ENCODE measurements around the gene GABBR2. TPM values are rescaled to one million over a fixed set of nuclear protein-coding genes. Genes with fewer than 3 reads are reported as not detected.

The GABBR2 gene
- total and polyA plus RNA-seq, 9 of the 15 experiments (the other 6 are each of a cell fraction or from before 2014, with no cell fraction given) = 0.15 to 1.9 (median 0.32) TPM

DNA sequence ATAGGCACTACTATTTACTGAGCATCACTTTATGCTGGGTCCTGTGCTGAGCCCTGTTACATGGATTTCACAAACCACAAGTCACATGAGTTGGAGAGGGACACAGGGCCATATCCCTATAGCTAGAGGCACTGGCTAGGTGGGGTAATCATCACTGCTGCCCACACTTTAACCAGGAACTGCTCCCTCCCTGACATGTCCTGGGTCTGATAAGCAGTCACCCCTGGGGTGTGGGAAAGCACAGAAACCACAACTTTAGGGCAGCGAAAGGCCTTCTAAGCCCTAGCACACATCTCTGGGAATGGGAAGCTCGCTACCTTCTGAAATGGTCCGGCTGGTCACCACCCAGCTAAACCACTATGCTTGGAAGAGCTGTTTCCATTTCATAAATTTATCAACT lies 468.3 kb downstream of the GABBR2 start:
- intact Hi-C loops (cut with micrococcal nuclease) (loop anchor here (1.0 to 2.0 kb wide), 2 partner anchors 15 to 16 kb away; no protein-coding TSS in a partner anchor), in situ Hi-C loops (cut with MboI) (no loop called here)
- 3% methylated on average over 3 of the region's 3 CpGs for WGBS (ENCODE audit: insufficient coverage, low coverage, missing lambda C conversion rate)
- no peaks in the 10 kb centered on the region; the same call in 2 of the 3 replicates for H3K79me2 ChIP-seq (ENCODE audit: control insufficient read depth, insufficient read depth, low read length)
- no peak overlapping the region for H3K4me3 ChIP-seq
- ATAC-seq = peak; percentile 84
- BruUV-seq (replicated peaks) = no TSS peak
- H2AFZ ChIP-seq (ENCODE audit: low read depth, low read length) = peak overlapping the region; percentile 1
- peak; percentile 48 to 89 (median 66) for DNase-seq (ENCODE audit: extremely low read depth in 1 of 4, low spot score in 3 of 4)
- H3K27me3 ChIP-seq (ENCODE audit: control insufficient read depth in 2 of 2, insufficient read depth in 2 of 2, low read length in 2 of 2) = no peaks in the 10 kb centered on the region
- ChIA-PET POLR2A (interaction anchor here (3.2 to 5.2 kb wide), 2 partner anchors 11 to 16 kb away, joined by 18 to 21 read pairs; partner anchors contain the start of gene TBC1D2), CTCF (ENCODE audit: low intra/inter-chr PET ratio) (no interaction called here)
- H3K4me2 ChIP-seq (ENCODE audit: insufficient read depth, low read length) = peak overlapping the region; percentile 29
- H3K4me1 ChIP-seq (replicated peaks in 1 of 2; ENCODE audit: control insufficient read depth in 2 of 2, insufficient read depth in 2 of 2, low read length in 2 of 2) = peaks cover 21 to 37% of the 10 kb centered on the region in 2 experiments
- no peak overlapping the region; a peak in 1 of 4 replicates for H3K9ac ChIP-seq (ENCODE audit: insufficient read depth in 1 of 2, low read depth in 2 of 2, low read length in 2 of 2)
- H4K20me1 ChIP-seq (replicated peaks; ENCODE audit: control insufficient read depth, insufficient read depth, low read length) = no peaks in the 10 kb centered on the region
- FAIRE-seq = peak; percentile 96
- H3K36me3 ChIP-seq (ENCODE audit: control insufficient read depth, insufficient read depth, low read length) = peaks cover 8% of the 10 kb centered on the region; the same call in 1 of the 3 replicates
- H3K9me3 ChIP-seq (replicated peaks; ENCODE audit: control insufficient read depth, insufficient read depth, low read depth, low read length) = no peaks in the 10 kb centered on the region
- H3K9me1 ChIP-seq (ENCODE audit: control insufficient read depth, insufficient read depth, low read length) = no peaks in the 10 kb centered on the region
- peak overlapping the region; percentile 1; the same call in 2 of the 3 replicates for H3K27ac ChIP-seq (ENCODE audit: extremely low read depth, low read depth, low read length)
- TF ChIP-seq DPF2 (IDR thresholded peaks at IDR 0.05) (peak; percentile 64; the same call in 1 of the 2 replicates), ZNF146 (CRISPR knock-in tag; IDR thresholded peaks at IDR 0.05; ENCODE audit: unreplicated experiment) (no peak), HDAC8 (tag; IDR thresholded peaks at IDR 0.05) (no peak), MTA1 (IDR thresholded peaks at IDR 0.05; ENCODE audit: borderline replicate concordance) (peak; percentile 64; the same call in 1 of the 2 replicates), CBFA2T3 (IDR thresholded peaks at IDR 0.05) (peak; percentile 82), SPI1 (IDR thresholded peaks at IDR 0.05; ENCODE audit: borderline replicate concordance, low read depth, low read length) (peak; percentile 14; the same call in 1 of the 2 replicates), KDM4B (IDR thresholded peaks at IDR 0.05; ENCODE audit: borderline replicate concordance in 2 of 2, low read depth in 1 of 2) (no peak), ZFP36 (IDR thresholded peaks at IDR 0.05; ENCODE audit: low read depth, low read length, partially characterized antibody) (no peak), MYNN (IDR thresholded peaks at IDR 0.05) (peak; percentile 88; the same call in 1 of the 2 replicates), MYNN (CRISPR knock-in tag; IDR thresholded peaks at IDR 0.05) (no peak), ZNF583 (CRISPR knock-in tag; IDR thresholded peaks at IDR 0.05) (peak; percentile 68; the same call in 1 of the 2 replicates), NCOR1 (IDR thresholded peaks at IDR 0.05) (peak; percentile 39), EP300 (IDR thresholded peaks at IDR 0.05; ENCODE audit: low read length) (peak; percentile 58), CC2D1A (IDR thresholded peaks at IDR 0.05) (0 out of 2 replicates have a peak, but pooled peaks have one; percentile 37), HDAC1 (IDR thresholded peaks at IDR 0.05) (0 out of 4 replicates have a peak, but pooled peaks of 1 of the 2 experiments have one; percentile 52), LEF1 (IDR thresholded peaks at IDR 0.05) (peak; percentile 33; the same call in 1 of the 2 replicates), MTA2 (IDR thresholded peaks at IDR 0.05; ENCODE audit: low read depth) (peak; percentile 26; the same call in 1 of the 2 replicates)
- TF ChIP-seq, protein P1, sequence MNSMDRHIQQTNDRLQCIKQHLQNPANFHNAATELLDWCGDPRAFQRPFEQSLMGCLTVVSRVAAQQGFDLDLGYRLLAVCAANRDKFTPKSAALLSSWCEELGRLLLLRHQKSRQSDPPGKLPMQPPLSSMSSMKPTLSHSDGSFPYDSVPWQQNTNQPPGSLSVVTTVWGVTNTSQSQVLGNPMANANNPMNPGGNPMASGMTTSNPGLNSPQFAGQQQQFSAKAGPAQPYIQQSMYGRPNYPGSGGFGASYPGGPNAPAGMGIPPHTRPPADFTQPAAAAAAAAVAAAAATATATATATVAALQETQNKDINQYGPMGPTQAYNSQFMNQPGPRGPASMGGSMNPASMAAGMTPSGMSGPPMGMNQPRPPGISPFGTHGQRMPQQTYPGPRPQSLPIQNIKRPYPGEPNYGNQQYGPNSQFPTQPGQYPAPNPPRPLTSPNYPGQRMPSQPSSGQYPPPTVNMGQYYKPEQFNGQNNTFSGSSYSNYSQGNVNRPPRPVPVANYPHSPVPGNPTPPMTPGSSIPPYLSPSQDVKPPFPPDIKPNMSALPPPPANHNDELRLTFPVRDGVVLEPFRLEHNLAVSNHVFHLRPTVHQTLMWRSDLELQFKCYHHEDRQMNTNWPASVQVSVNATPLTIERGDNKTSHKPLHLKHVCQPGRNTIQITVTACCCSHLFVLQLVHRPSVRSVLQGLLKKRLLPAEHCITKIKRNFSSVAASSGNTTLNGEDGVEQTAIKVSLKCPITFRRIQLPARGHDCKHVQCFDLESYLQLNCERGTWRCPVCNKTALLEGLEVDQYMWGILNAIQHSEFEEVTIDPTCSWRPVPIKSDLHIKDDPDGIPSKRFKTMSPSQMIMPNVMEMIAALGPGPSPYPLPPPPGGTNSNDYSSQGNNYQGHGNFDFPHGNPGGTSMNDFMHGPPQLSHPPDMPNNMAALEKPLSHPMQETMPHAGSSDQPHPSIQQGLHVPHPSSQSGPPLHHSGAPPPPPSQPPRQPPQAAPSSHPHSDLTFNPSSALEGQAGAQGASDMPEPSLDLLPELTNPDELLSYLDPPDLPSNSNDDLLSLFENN (IDR thresholded peaks at IDR 0.05; ENCODE audit: low read depth in 2 of 2, low read length in 2 of 2) = no peak
- TF ChIP-seq, protein P2, sequence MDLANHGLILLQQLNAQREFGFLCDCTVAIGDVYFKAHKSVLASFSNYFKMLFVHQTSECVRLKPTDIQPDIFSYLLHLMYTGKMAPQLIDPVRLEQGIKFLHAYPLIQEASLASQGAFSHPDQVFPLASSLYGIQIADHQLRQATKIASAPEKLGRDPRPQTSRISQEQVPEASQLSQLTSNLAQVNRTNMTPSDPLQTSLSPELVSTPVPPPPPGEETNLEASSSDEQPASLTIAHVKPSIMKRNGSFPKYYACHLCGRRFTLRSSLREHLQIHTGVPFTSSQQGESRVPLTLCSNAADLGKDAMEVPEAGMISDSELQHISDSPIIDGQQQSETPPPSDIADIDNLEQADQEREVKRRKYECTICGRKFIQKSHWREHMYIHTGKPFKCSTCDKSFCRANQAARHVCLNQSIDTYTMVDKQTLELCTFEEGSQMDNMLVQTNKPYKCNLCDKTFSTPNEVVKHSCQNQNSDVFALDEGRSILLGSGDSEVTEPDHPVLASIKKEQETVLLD (IDR thresholded peaks at IDR 0.05) = peak; percentile 41; the same call in 1 of the 2 replicates

Measured in K562 (cell line).